ENCODE measurements around the gene BFAR.

Gene BFAR, protein sequence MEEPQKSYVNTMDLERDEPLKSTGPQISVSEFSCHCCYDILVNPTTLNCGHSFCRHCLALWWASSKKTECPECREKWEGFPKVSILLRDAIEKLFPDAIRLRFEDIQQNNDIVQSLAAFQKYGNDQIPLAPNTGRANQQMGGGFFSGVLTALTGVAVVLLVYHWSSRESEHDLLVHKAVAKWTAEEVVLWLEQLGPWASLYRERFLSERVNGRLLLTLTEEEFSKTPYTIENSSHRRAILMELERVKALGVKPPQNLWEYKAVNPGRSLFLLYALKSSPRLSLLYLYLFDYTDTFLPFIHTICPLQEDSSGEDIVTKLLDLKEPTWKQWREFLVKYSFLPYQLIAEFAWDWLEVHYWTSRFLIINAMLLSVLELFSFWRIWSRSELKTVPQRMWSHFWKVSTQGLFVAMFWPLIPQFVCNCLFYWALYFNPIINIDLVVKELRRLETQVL

GRCh38 chr16:14632693-14633569 lies at the start of gene BFAR:
TSS of gene BFAR (plus strand) at chr16:14632951. CDS start at chr16:14644347, 11,396 bp downstream.
- Histone ChIP-seq H3K9me3 (ENCODE audit: control insufficient read depth, insufficient read depth, low read depth, low read length) (no peaks in the 10 kb centered on the region), H3K36me3 (ENCODE audit: control insufficient read depth, insufficient read depth, low read length) (peaks cover 10% of the 10 kb centered on the region), H3K27me3 (ENCODE audit: control insufficient read depth, insufficient read depth, low read length) (no peaks in the 10 kb centered on the region), H3K9ac (ENCODE audit: low read length) (peak within 1 kb of the TSS; percentile 91), H3K4me3 (ENCODE audit: low read depth, low read length) (peak within 1 kb of the TSS; percentile 86), H3K27ac (ENCODE audit: low read depth, low read length) (peak within 1 kb of the TSS; percentile 89), H3K4me1 (ENCODE audit: control insufficient read depth, insufficient read depth, low read length) (peaks cover 36% of the 10 kb centered on the region)

DNA sequence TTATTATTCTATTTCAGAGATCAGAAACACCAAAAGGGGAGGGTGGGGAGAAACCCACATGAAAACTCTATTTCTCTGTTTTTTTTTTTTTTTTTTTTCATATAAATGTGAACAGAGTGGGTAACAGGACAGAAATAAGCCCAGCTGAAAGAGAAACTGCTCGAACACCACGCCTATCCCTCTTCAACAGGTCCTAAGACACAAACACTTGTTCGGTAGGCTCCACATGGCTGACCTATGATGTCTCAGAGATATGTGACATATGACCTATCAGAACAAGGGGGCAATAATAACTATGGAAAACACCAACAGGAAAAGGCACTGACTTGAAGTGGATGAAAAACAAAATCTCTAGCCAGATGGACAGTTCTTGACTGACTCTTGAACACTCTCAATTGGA lies 47.5 kb upstream of the BFAR start:
- H3K36me3 ChIP-seq (ENCODE audit: control insufficient read depth, insufficient read depth, low read length): peaks cover 81% of the 10 kb centered on the region
- H3K4me3 ChIP-seq (ENCODE audit: low read depth, low read length): no peak overlapping the region
- H3K9me3 ChIP-seq (ENCODE audit: control insufficient read depth, insufficient read depth, low read depth, low read length): no peaks in the 10 kb centered on the region
- H3K4me1 ChIP-seq (ENCODE audit: control insufficient read depth, insufficient read depth, low read length): no peaks in the 10 kb centered on the region
- H3K9ac ChIP-seq (ENCODE audit: low read length): no peak overlapping the region
- H3K27me3 ChIP-seq (ENCODE audit: control insufficient read depth, insufficient read depth, low read length): no peaks in the 10 kb centered on the region
- H3K27ac ChIP-seq (ENCODE audit: low read depth, low read length): no peak overlapping the region

DNA sequence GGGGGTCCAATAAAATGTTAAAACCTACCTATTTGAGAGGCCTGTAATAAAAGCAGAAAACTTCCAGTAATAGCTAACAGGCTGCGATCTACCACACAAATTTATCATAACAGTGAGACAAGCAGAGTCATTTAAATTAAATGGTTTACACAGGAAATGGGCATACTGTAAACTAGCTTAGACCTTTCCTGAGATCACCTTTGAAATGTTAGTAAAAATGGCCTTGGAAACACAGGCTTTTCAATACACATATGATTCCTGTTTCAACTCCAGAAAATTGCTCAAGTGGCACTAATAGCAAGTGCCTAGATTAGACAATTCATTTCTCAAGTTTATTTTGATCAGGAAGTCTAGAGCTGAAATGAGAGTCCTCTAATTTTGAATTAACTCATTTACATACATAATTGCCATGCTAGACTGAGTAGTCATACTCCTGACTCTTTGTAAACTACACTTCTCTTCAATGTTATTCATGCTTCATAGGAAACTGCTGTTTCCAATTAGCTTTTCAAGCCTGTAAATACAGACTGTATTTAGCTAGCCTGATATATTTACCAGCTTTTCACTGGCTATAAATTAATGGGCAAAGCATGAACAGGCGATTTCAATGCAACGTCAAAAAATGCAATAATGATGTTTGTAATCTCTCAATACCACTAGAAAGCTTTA lies 46.0 kb upstream of the BFAR start:
- Histone ChIP-seq H3K27ac (ENCODE audit: low read depth, low read length) (no peak overlapping the region), H3K9ac (ENCODE audit: low read length) (no peak overlapping the region), H3K27me3 (ENCODE audit: control insufficient read depth, insufficient read depth, low read length) (no peaks in the 10 kb centered on the region), H3K9me3 (ENCODE audit: control insufficient read depth, insufficient read depth, low read depth, low read length) (no peaks in the 10 kb centered on the region), H3K36me3 (ENCODE audit: control insufficient read depth, insufficient read depth, low read length) (peaks cover 78% of the 10 kb centered on the region), H3K4me1 (ENCODE audit: control insufficient read depth, insufficient read depth, low read length) (no peaks in the 10 kb centered on the region), H3K4me3 (ENCODE audit: low read depth, low read length) (no peak overlapping the region)

GRCh38 chr16:14600164-14600563 lies 32.6 kb upstream of the BFAR start:
- H3K9me3 ChIP-seq (ENCODE audit: control insufficient read depth, insufficient read depth, low read depth, low read length): no peaks in the 10 kb centered on the region
- no peak overlapping the region for H3K4me3 ChIP-seq (ENCODE audit: low read depth, low read length)
- H3K4me1 ChIP-seq (ENCODE audit: control insufficient read depth, insufficient read depth, low read length): no peaks in the 10 kb centered on the region
- no peaks in the 10 kb centered on the region for H3K27me3 ChIP-seq (ENCODE audit: control insufficient read depth, insufficient read depth, low read length)
- no peak overlapping the region for H3K9ac ChIP-seq (ENCODE audit: low read length)
- H3K36me3 ChIP-seq (ENCODE audit: control insufficient read depth, insufficient read depth, low read length): peaks cover 78% of the 10 kb centered on the region
- H3K27ac ChIP-seq (ENCODE audit: low read depth, low read length): no peak overlapping the region

GRCh38 chr16:14602443-14602963 lies 30.2 kb upstream of the BFAR start:
- H3K36me3 ChIP-seq (ENCODE audit: control insufficient read depth, insufficient read depth, low read length): peaks cover 89% of the 10 kb centered on the region
- H3K27ac ChIP-seq (ENCODE audit: low read depth, low read length): no peak overlapping the region
- H3K4me3 ChIP-seq (ENCODE audit: low read depth, low read length): no peak overlapping the region
- H3K27me3 ChIP-seq (ENCODE audit: control insufficient read depth, insufficient read depth, low read length): no peaks in the 10 kb centered on the region
- no peak overlapping the region for H3K9ac ChIP-seq (ENCODE audit: low read length)
- H3K4me1 ChIP-seq (ENCODE audit: control insufficient read depth, insufficient read depth, low read length): no peaks in the 10 kb centered on the region
- no peaks in the 10 kb centered on the region for H3K9me3 ChIP-seq (ENCODE audit: control insufficient read depth, insufficient read depth, low read depth, low read length)

GRCh38 chr16:14606102-14606501 lies 26.6 kb upstream of the BFAR start:
- Histone ChIP-seq H3K4me1 (ENCODE audit: control insufficient read depth, insufficient read depth, low read length) (peaks cover 13% of the 10 kb centered on the region; the same call in 1 of the 2 replicates), H3K27me3 (ENCODE audit: control insufficient read depth, insufficient read depth, low read length) (no peaks in the 10 kb centered on the region), H3K4me3 (ENCODE audit: low read depth, low read length) (no peak overlapping the region), H3K9ac (ENCODE audit: low read length) (no peak overlapping the region), H3K9me3 (ENCODE audit: control insufficient read depth, insufficient read depth, low read depth, low read length) (no peaks in the 10 kb centered on the region), H3K27ac (ENCODE audit: low read depth, low read length) (no peak overlapping the region), H3K36me3 (ENCODE audit: control insufficient read depth, insufficient read depth, low read length) (peaks cover 92% of the 10 kb centered on the region)

GRCh38 chr16:14608111-14608566 lies 24.6 kb upstream of the BFAR start:
- Histone ChIP-seq H3K9me3 (ENCODE audit: control insufficient read depth, insufficient read depth, low read depth, low read length) (no peaks in the 10 kb centered on the region), H3K27me3 (ENCODE audit: control insufficient read depth, insufficient read depth, low read length) (no peaks in the 10 kb centered on the region), H3K4me1 (ENCODE audit: control insufficient read depth, insufficient read depth, low read length) (peaks cover 13% of the 10 kb centered on the region; the same call in 1 of the 2 replicates), H3K9ac (ENCODE audit: low read length) (no peak overlapping the region), H3K27ac (ENCODE audit: low read depth, low read length) (peak overlapping the region; percentile 66; the same call in 1 of the 2 replicates), H3K4me3 (ENCODE audit: low read depth, low read length) (no peak overlapping the region), H3K36me3 (ENCODE audit: control insufficient read depth, insufficient read depth, low read length) (peaks cover 85% of the 10 kb centered on the region)

DNA sequence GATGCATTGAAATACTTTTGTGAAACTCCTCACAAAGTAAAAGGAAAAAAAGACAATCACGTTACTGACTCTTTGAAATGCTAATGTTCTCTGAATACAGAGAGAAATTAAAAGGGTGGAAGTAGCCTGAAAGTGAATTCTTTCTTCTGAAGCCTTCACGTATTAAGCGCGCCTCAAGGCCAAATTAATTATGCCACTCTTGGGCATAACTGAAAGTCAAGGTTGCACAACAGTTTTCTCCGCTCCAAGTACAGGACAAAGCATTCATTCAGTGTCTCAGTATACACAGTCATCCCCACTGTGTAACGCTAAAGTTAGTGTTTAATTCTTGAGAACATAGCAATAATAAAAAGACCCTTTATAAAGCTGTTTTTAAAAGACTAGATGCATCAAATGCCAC lies 24.1 kb upstream of the BFAR start:
- H3K36me3 ChIP-seq (ENCODE audit: control insufficient read depth, insufficient read depth, low read length): peaks cover 85% of the 10 kb centered on the region

DNA sequence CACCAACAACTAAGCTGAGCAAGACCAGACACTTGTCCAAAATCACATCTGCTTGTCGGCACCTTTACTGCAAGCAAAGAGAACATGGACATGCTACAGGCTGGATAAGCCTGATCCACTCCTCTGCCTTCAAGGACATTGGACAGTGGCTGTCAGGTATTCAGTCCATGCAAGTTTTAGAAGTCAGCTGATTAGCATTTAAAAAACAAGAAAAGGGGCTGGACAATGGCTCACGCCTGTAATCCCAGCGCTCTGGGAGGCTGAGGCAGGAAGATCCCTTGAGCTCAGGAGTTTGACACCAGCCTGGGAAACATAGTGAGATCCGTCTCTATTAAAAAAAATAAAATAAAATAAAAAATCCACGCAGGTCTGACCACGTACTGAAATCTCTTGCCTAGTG lies 23.0 kb upstream of the BFAR start:
- H3K4me3 ChIP-seq (ENCODE audit: low read depth, low read length): no peak overlapping the region
- H3K9me3 ChIP-seq (ENCODE audit: control insufficient read depth, insufficient read depth, low read depth, low read length): no peaks in the 10 kb centered on the region
- H3K36me3 ChIP-seq (ENCODE audit: control insufficient read depth, insufficient read depth, low read length): peaks cover 87% of the 10 kb centered on the region
- no peak overlapping the region for H3K9ac ChIP-seq (ENCODE audit: low read length)
- H3K27ac ChIP-seq (ENCODE audit: low read depth, low read length): no peak overlapping the region
- H3K4me1 ChIP-seq (ENCODE audit: control insufficient read depth, insufficient read depth, low read length): peaks cover 13% of the 10 kb centered on the region; the same call in 1 of the 2 replicates
- no peaks in the 10 kb centered on the region for H3K27me3 ChIP-seq (ENCODE audit: control insufficient read depth, insufficient read depth, low read length)

More for the DNA sequence above, 24.1 kb upstream of the BFAR start:
- Histone ChIP-seq H3K4me3 (ENCODE audit: low read depth, low read length) (no peak overlapping the region), H3K9me3 (ENCODE audit: control insufficient read depth, insufficient read depth, low read depth, low read length) (no peaks in the 10 kb centered on the region), H3K9ac (ENCODE audit: low read length) (no peak overlapping the region), H3K4me1 (ENCODE audit: control insufficient read depth, insufficient read depth, low read length) (peaks cover 13% of the 10 kb centered on the region; the same call in 1 of the 2 replicates), H3K27ac (ENCODE audit: low read depth, low read length) (peak overlapping the region; percentile 66; the same call in 1 of the 2 replicates), H3K27me3 (ENCODE audit: control insufficient read depth, insufficient read depth, low read length) (no peaks in the 10 kb centered on the region)

DNA sequence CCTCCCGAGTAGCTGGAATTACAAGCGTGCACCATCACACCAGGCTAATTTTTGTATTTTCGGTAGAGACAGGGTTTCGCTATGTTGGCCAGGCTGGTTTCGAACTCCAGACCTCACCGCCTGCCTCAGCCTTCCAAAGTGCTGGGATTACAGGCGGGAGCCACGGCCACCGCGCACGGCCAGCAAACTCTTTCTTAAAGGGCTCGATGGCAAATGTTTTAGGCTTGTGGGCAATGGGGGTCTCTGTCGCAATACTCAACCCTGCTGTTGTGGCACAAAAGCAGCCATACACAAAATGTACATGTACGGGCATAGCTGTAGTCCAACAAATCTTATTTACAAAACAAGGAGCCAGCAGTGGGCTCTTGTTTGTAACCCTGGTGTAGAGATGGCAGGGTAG lies 21.1 kb upstream of the BFAR start:
- H3K27me3 ChIP-seq (ENCODE audit: control insufficient read depth, insufficient read depth, low read length): no peaks in the 10 kb centered on the region
- H3K4me3 ChIP-seq (ENCODE audit: low read depth, low read length): no peak overlapping the region
- H3K9ac ChIP-seq (ENCODE audit: low read length): no peak overlapping the region
- peaks cover 87% of the 10 kb centered on the region for H3K36me3 ChIP-seq (ENCODE audit: control insufficient read depth, insufficient read depth, low read length)
- peaks cover 13% of the 10 kb centered on the region; the same call in 1 of the 2 replicates for H3K4me1 ChIP-seq (ENCODE audit: control insufficient read depth, insufficient read depth, low read length)
- no peak overlapping the region for H3K27ac ChIP-seq (ENCODE audit: low read depth, low read length)
- no peaks in the 10 kb centered on the region for H3K9me3 ChIP-seq (ENCODE audit: control insufficient read depth, insufficient read depth, low read depth, low read length)

All from HUES6 (cell line).